ENCODE results near the gene TEKTIP1.

The TEKTIP1 gene

GRCh38 chr19:3492919-3493318 lies 46.1 kb upstream of the TEKTIP1 start:
- Histone ChIP-seq H3K14ac (ENCODE audit: low read length) (no peak overlapping the region), H3K27ac (replicated peaks; ENCODE audit: low read length) (no peak overlapping the region), H2BK5ac (ENCODE audit: low read length) (no peak overlapping the region), H3K79me1 (ENCODE audit: low read depth, low read length) (peaks cover 3% of the 10 kb centered on the region), H2BK15ac (ENCODE audit: low read length) (no peak overlapping the region), H3K4me3 (ENCODE audit: low read length in 2 of 2) (no peak overlapping the region), H3K4ac (ENCODE audit: low read length) (no peak overlapping the region), H4K91ac (ENCODE audit: low read depth, low read length, poor library complexity) (no peak overlapping the region), H2BK12ac (ENCODE audit: low read length) (no peak overlapping the region), H2AK5ac (ENCODE audit: low read depth, low read length) (no peak overlapping the region), H3K27me3 (ENCODE audit: control insufficient read depth in 3 of 3, insufficient read depth in 3 of 3, low read depth in 1 of 3, low read length in 3 of 3) (no peaks in the 10 kb centered on the region), H3K4me2 (ENCODE audit: insufficient read depth, low read length, poor library complexity, severe bottlenecking) (no peak overlapping the region), H3K9me3 (replicated peaks in 1 of 2; ENCODE audit: control insufficient read depth in 2 of 2, insufficient read depth in 1 of 2, low read depth in 1 of 2, low read length in 2 of 2) (no peaks in the 10 kb centered on the region), H3K36me3 (replicated peaks in 1 of 2; ENCODE audit: control insufficient read depth in 2 of 2, insufficient read depth in 2 of 2, low read length in 2 of 2) (peaks cover 15 to 49% of the 10 kb centered on the region in 2 donors), H3K18ac (ENCODE audit: low read length) (no peak overlapping the region), H3K23ac (ENCODE audit: low read depth, low read length, poor library complexity) (no peak overlapping the region), H3K4me1 (ENCODE audit: control insufficient read depth in 2 of 2, insufficient read depth in 1 of 2, low read depth in 1 of 2, low read length in 2 of 2) (no peaks in the 10 kb centered on the region), H3K9ac (ENCODE audit: low read depth, low read length, poor library complexity) (no peak overlapping the region), H4K8ac (ENCODE audit: low read depth, low read length) (no peak overlapping the region), H2BK120ac (ENCODE audit: low read depth, low read length) (no peak overlapping the region), H2AFZ (ENCODE audit: low read length) (no peak overlapping the region)
- WGBS, 2 donors (ENCODE audit: extremely low coverage in 2 of 2, insufficient read length in 2 of 2, insufficient replicate concordance in 1 of 2), result no CpG with 5 or more reads among the region's 16 CpGs
- DNase-seq (ENCODE audit: low spot score), result no peak

- H2BK120ac ChIP-seq (ENCODE audit: low read depth, low read length), result no peak overlapping the region
- H3K4me2 ChIP-seq (ENCODE audit: insufficient read depth, low read length, poor library complexity, severe bottlenecking), result no peak overlapping the region
- H2AFZ ChIP-seq (ENCODE audit: low read length), result no peak overlapping the region
- H2BK15ac ChIP-seq (ENCODE audit: low read length), result no peak overlapping the region
- H3K4me3 ChIP-seq (ENCODE audit: low read length in 2 of 2), result no peak overlapping the region
- WGBS, 2 donors (ENCODE audit: extremely low coverage in 2 of 2, insufficient read length in 2 of 2, insufficient replicate concordance in 1 of 2), result no CpG with 5 or more reads among the region's 14 CpGs
- H2AK5ac ChIP-seq (ENCODE audit: low read depth, low read length), result no peak overlapping the region
- H2BK12ac ChIP-seq (ENCODE audit: low read length), result peak overlapping the region; percentile 41
- H3K36me3 ChIP-seq (replicated peaks in 1 of 2; ENCODE audit: control insufficient read depth in 2 of 2, insufficient read depth in 2 of 2, low read length in 2 of 2), result peaks cover 15 to 49% of the 10 kb centered on the region in 2 donors
- no peak overlapping the region for H4K8ac ChIP-seq (ENCODE audit: low read depth, low read length)
- no peak overlapping the region for H3K4ac ChIP-seq (ENCODE audit: low read length)
- H3K9ac ChIP-seq (ENCODE audit: low read depth, low read length, poor library complexity), result no peak overlapping the region
- no peak overlapping the region for H2BK5ac ChIP-seq (ENCODE audit: low read length)
- H3K27ac ChIP-seq (replicated peaks; ENCODE audit: low read length), result no peak overlapping the region
- DNase-seq (ENCODE audit: low spot score), result no peak
- H3K27me3 ChIP-seq (ENCODE audit: control insufficient read depth in 3 of 3, insufficient read depth in 3 of 3, low read depth in 1 of 3, low read length in 3 of 3), result no peaks in the 10 kb centered on the region
- H3K18ac ChIP-seq (ENCODE audit: low read length), result no peak overlapping the region
- H3K14ac ChIP-seq (ENCODE audit: low read length), result no peak overlapping the region
- peaks cover 3% of the 10 kb centered on the region for H3K79me1 ChIP-seq (ENCODE audit: low read depth, low read length)
- H3K9me3 ChIP-seq (replicated peaks in 1 of 2; ENCODE audit: control insufficient read depth in 2 of 2, insufficient read depth in 1 of 2, low read depth in 1 of 2, low read length in 2 of 2), result no peaks in the 10 kb centered on the region
- no peaks in the 10 kb centered on the region for H3K4me1 ChIP-seq (ENCODE audit: control insufficient read depth in 2 of 2, insufficient read depth in 1 of 2, low read depth in 1 of 2, low read length in 2 of 2)
- H3K23ac ChIP-seq (ENCODE audit: low read depth, low read length, poor library complexity), result no peak overlapping the region
- no peak overlapping the region for H4K91ac ChIP-seq (ENCODE audit: low read depth, low read length, poor library complexity)
Observed at GRCh38 chr19:3493651-3494050, 45.3 kb upstream of the TEKTIP1 start.

- no peak overlapping the region for H2BK12ac ChIP-seq (ENCODE audit: low read length)
- no peak overlapping the region for H2BK5ac ChIP-seq (ENCODE audit: low read length)
- H3K27me3 ChIP-seq (ENCODE audit: control insufficient read depth in 3 of 3, insufficient read depth in 3 of 3, low read depth in 1 of 3, low read length in 3 of 3), result no peaks in the 10 kb centered on the region
- no peak overlapping the region for H4K8ac ChIP-seq (ENCODE audit: low read depth, low read length)
- no peak for DNase-seq (ENCODE audit: low spot score)
- H3K4me1 ChIP-seq (ENCODE audit: control insufficient read depth in 2 of 2, insufficient read depth in 1 of 2, low read depth in 1 of 2, low read length in 2 of 2), result no peaks in the 10 kb centered on the region
- H2BK15ac ChIP-seq (ENCODE audit: low read length), result no peak overlapping the region
- H3K14ac ChIP-seq (ENCODE audit: low read length), result no peak overlapping the region
- no peak overlapping the region for H2AFZ ChIP-seq (ENCODE audit: low read length)
- no peaks in the 10 kb centered on the region for H3K9me3 ChIP-seq (replicated peaks in 1 of 2; ENCODE audit: control insufficient read depth in 2 of 2, insufficient read depth in 1 of 2, low read depth in 1 of 2, low read length in 2 of 2)
- no peak overlapping the region for H3K4me3 ChIP-seq (ENCODE audit: low read length in 2 of 2)
- H2BK120ac ChIP-seq (ENCODE audit: low read depth, low read length), result no peak overlapping the region
- no peak overlapping the region for H3K23ac ChIP-seq (ENCODE audit: low read depth, low read length, poor library complexity)
- no peak overlapping the region for H3K27ac ChIP-seq (replicated peaks; ENCODE audit: low read length)
- no peak overlapping the region for H4K91ac ChIP-seq (ENCODE audit: low read depth, low read length, poor library complexity)
- H3K36me3 ChIP-seq (replicated peaks in 1 of 2; ENCODE audit: control insufficient read depth in 2 of 2, insufficient read depth in 2 of 2, low read length in 2 of 2), result peaks cover 15 to 49% of the 10 kb centered on the region in 2 donors
- no peak overlapping the region for H3K4ac ChIP-seq (ENCODE audit: low read length)
- H3K79me1 ChIP-seq (ENCODE audit: low read depth, low read length), result peaks cover 3% of the 10 kb centered on the region
- no peak overlapping the region for H3K9ac ChIP-seq (ENCODE audit: low read depth, low read length, poor library complexity)
- no CpG with 5 or more reads among the region's 15 CpGs for WGBS, 2 donors (ENCODE audit: extremely low coverage in 2 of 2, insufficient read length in 2 of 2, insufficient replicate concordance in 1 of 2)
- no peak overlapping the region for H3K18ac ChIP-seq (ENCODE audit: low read length)
- H3K4me2 ChIP-seq (ENCODE audit: insufficient read depth, low read length, poor library complexity, severe bottlenecking), result no peak overlapping the region
- H2AK5ac ChIP-seq (ENCODE audit: low read depth, low read length), result no peak overlapping the region
Observed at GRCh38 chr19:3494051-3494450, 44.9 kb upstream of the TEKTIP1 start.

- Histone ChIP-seq H2BK12ac (ENCODE audit: low read length) (no peak overlapping the region), H2AK5ac (ENCODE audit: low read depth, low read length) (no peak overlapping the region), H3K4me1 (ENCODE audit: control insufficient read depth in 2 of 2, insufficient read depth in 1 of 2, low read depth in 1 of 2, low read length in 2 of 2) (no peaks in the 10 kb centered on the region), H3K18ac (ENCODE audit: low read length) (no peak overlapping the region), H4K91ac (ENCODE audit: low read depth, low read length, poor library complexity) (no peak overlapping the region), H2BK5ac (ENCODE audit: low read length) (no peak overlapping the region), H2BK15ac (ENCODE audit: low read length) (no peak overlapping the region), H2BK120ac (ENCODE audit: low read depth, low read length) (no peak overlapping the region), H3K4me3 (ENCODE audit: low read length in 2 of 2) (peak overlapping the region in 1 of 2 donors; percentile 12), H3K4ac (ENCODE audit: low read length) (no peak overlapping the region), H3K9me3 (replicated peaks in 1 of 2; ENCODE audit: control insufficient read depth in 2 of 2, insufficient read depth in 1 of 2, low read depth in 1 of 2, low read length in 2 of 2) (no peaks in the 10 kb centered on the region), H3K9ac (ENCODE audit: low read depth, low read length, poor library complexity) (no peak overlapping the region), H2AFZ (ENCODE audit: low read length) (no peak overlapping the region), H4K8ac (ENCODE audit: low read depth, low read length) (no peak overlapping the region), H3K4me2 (ENCODE audit: insufficient read depth, low read length, poor library complexity, severe bottlenecking) (no peak overlapping the region), H3K14ac (ENCODE audit: low read length) (no peak overlapping the region), H3K23ac (ENCODE audit: low read depth, low read length, poor library complexity) (no peak overlapping the region), H3K27me3 (ENCODE audit: control insufficient read depth in 3 of 3, insufficient read depth in 3 of 3, low read depth in 1 of 3, low read length in 3 of 3) (no peaks in the 10 kb centered on the region), H3K79me1 (ENCODE audit: low read depth, low read length) (peaks cover 3% of the 10 kb centered on the region), H3K27ac (replicated peaks; ENCODE audit: low read length) (no peak overlapping the region), H3K36me3 (replicated peaks in 1 of 2; ENCODE audit: control insufficient read depth in 2 of 2, insufficient read depth in 2 of 2, low read length in 2 of 2) (peaks cover 15 to 49% of the 10 kb centered on the region in 2 donors)
- no CpG with 5 or more reads among the region's 18 CpGs for WGBS, 2 donors (ENCODE audit: extremely low coverage in 2 of 2, insufficient read length in 2 of 2, insufficient replicate concordance in 1 of 2)
- no peak for DNase-seq (ENCODE audit: low spot score)
Observed at GRCh38 chr19:3494559-3494958, 44.4 kb upstream of the TEKTIP1 start.

Measured in neuronal stem cell (in vitro differentiated cells).